Cerebellar nuclear complex (tissue), 1 donor: ENCODE measurements around the gene CMSS1.
"Not testable (repeated sequence)": the region's sequence is repeated elsewhere in the genome, so short reads cannot be mapped to it uniquely, and the experiment has no call there.

Source experiments
- DNase-seq, 2 experiments: peaks; one replicate each; lab custom pipeline; 2025; lab: John Stamatoyannopoulos, UW

The CMSS1 gene

GRCh38 chr3:100083209-100083608, 265.5 kb downstream of the CMSS1 start:
- no peak for DNase-seq

GRCh38 chr3:100084100-100084806, 266.6 kb downstream of the CMSS1 start:
- DNase-seq = no peak

- DNase-seq = no peak
These were observed 268.7 kb downstream of the CMSS1 start for GRCh38 chr3:100086401-100086800.

- DNase-seq = no peak
These were observed 269.5 kb downstream of the CMSS1 start for GRCh38 chr3:100087198-100087597.

- DNase-seq = no peak
These were observed 271.2 kb downstream of the CMSS1 start for GRCh38 chr3:100088735-100089368.

GRCh38 chr3:100089812-100090668, 272.4 kb downstream of the CMSS1 start:
- DNase-seq = no peak

- no peak for DNase-seq
These were observed 273.0 kb downstream of the CMSS1 start for GRCh38 chr3:100090669-100091005.

- no peak for DNase-seq
These were observed 276.2 kb downstream of the CMSS1 start for GRCh38 chr3:100093831-100094230.

- not testable (repeated sequence) for DNase-seq
These were observed 278.6 kb downstream of the CMSS1 start for GRCh38 chr3:100096286-100096685.

- no peak for DNase-seq
These were observed 279.2 kb downstream of the CMSS1 start for GRCh38 chr3:100096866-100097265.

GRCh38 chr3:100097919-100098783, 280.5 kb downstream of the CMSS1 start:
- no peak for DNase-seq

- no peak for DNase-seq
These were observed 281.1 kb downstream of the CMSS1 start for GRCh38 chr3:100098784-100099070.

GRCh38 chr3:100099621-100100020, 282.0 kb downstream of the CMSS1 start:
- no peak for DNase-seq

GRCh38 chr3:100100425-100100824, 282.8 kb downstream of the CMSS1 start:
- no peak for DNase-seq

GRCh38 chr3:100102757-100103156, 285.1 kb downstream of the CMSS1 start:
- no peak for DNase-seq

GRCh38 chr3:100103558-100104441, 286.1 kb downstream of the CMSS1 start:
- no peak for DNase-seq

- no peak for DNase-seq
These were observed 286.8 kb downstream of the CMSS1 start for GRCh38 chr3:100104442-100104798.

GRCh38 chr3:100104817-100105413, 287.3 kb downstream of the CMSS1 start:
- no peak for DNase-seq

GRCh38 chr3:100105501-100105900, 287.8 kb downstream of the CMSS1 start:
- DNase-seq = no peak

- DNase-seq = no peak
These were observed 288.4 kb downstream of the CMSS1 start for GRCh38 chr3:100106094-100106493.
